Measurements from ENCODE around the gene CIB4. TPM values are rescaled to one million over a fixed set of nuclear protein-coding genes. Genes with fewer than 3 reads are reported as not detected.

CIB4 gene
- total RNA-seq, 4 donors from 2014 or later: not detected

GRCh38 chr2:26609205-26609631 is 31.9 kb downstream of the CIB4 start:
- DNase-seq (ENCODE audit: extremely low spot score): no peak
- Histone ChIP-seq H3K9me3 (no peaks in the 10 kb centered on the region), H3K27me3 (no peaks in the 10 kb centered on the region), H3K27ac (replicated peaks in 1 of 4) (no peak overlapping the region), H3K36me3 (no peaks in the 10 kb centered on the region), H3K4me3 (no peak overlapping the region), H3K4me1 (peaks cover 11 to 27% (median 20%) of the 10 kb centered on the region in 4 donors)
- TF ChIP-seq POLR2AphosphoS5 (IDR thresholded peaks at IDR 0.05): no peak
- no peak for TF ChIP-seq CTCF (IDR thresholded peaks at IDR 0.05)
- no peak for TF ChIP-seq EP300 (IDR thresholded peaks at IDR 0.05)
- TF ChIP-seq POLR2A (IDR thresholded peaks at IDR 0.05; ENCODE audit: low read depth): no peak
- 72% methylated on average over 7 of the region's 7 CpGs for WGBS
- intact Hi-C loops (cut with DNase I): loop anchor here (10.0 kb wide), 1 partner anchor 76 kb away; no protein-coding TSS in a partner anchor

GRCh38 chr2:26608557-26608956 is 32.6 kb downstream of the CIB4 start:
- DNase-seq (ENCODE audit: extremely low spot score): peak; percentile 90
- WGBS: 86% methylated on average over 8 of the region's 8 CpGs
- peaks cover 5 to 20% (median 13%) of the 10 kb centered on the region in 4 donors for H3K4me1 ChIP-seq
- H3K36me3 ChIP-seq: no peaks in the 10 kb centered on the region
- intact Hi-C loops (cut with DNase I): loop anchor here (10.0 kb wide), 1 partner anchor 76 kb away; no protein-coding TSS in a partner anchor
- no peak overlapping the region for H3K4me3 ChIP-seq
- no peaks in the 10 kb centered on the region for H3K9me3 ChIP-seq
- no peak overlapping the region for H3K27ac ChIP-seq (replicated peaks in 1 of 4)
- no peak for TF ChIP-seq POLR2AphosphoS5 (IDR thresholded peaks at IDR 0.05)
- no peak for TF ChIP-seq POLR2A (IDR thresholded peaks at IDR 0.05; ENCODE audit: low read depth)
- TF ChIP-seq CTCF (IDR thresholded peaks at IDR 0.05): no peak
- TF ChIP-seq EP300 (IDR thresholded peaks at IDR 0.05): no peak
- no peaks in the 10 kb centered on the region for H3K27me3 ChIP-seq

GRCh38 chr2:26607698-26608097 is 33.5 kb downstream of the CIB4 start:
- H3K27ac ChIP-seq (replicated peaks in 1 of 4): no peak overlapping the region
- 94% methylated on average over 6 of the region's 8 CpGs for WGBS
- intact Hi-C loops (cut with DNase I): loop anchor here (10.0 kb wide), 1 partner anchor 77 kb away; no protein-coding TSS in a partner anchor

GRCh38 chr2:26606847-26607190 is 34.3 kb downstream of the CIB4 start:
- DNase-seq (ENCODE audit: extremely low spot score): no peak

More at GRCh38 chr2:26607698-26608097, 33.5 kb downstream of the CIB4 start:
- TF ChIP-seq EP300 (IDR thresholded peaks at IDR 0.05): no peak
- TF ChIP-seq POLR2A (IDR thresholded peaks at IDR 0.05; ENCODE audit: low read depth): no peak
- no peak for TF ChIP-seq CTCF (IDR thresholded peaks at IDR 0.05)
- TF ChIP-seq POLR2AphosphoS5 (IDR thresholded peaks at IDR 0.05): no peak
- H3K4me1 ChIP-seq: peaks cover 0 to 11% (median 5%) of the 10 kb centered on the region in 4 donors
- H3K27me3 ChIP-seq: no peaks in the 10 kb centered on the region
- no peaks in the 10 kb centered on the region for H3K36me3 ChIP-seq
- no peak overlapping the region for H3K4me3 ChIP-seq
- no peaks in the 10 kb centered on the region for H3K9me3 ChIP-seq
- no peak for DNase-seq (ENCODE audit: extremely low spot score)

More at GRCh38 chr2:26606847-26607190, 34.3 kb downstream of the CIB4 start:
- intact Hi-C loops (cut with DNase I): loop anchor here (10.0 kb wide), 1 partner anchor 78 kb away; no protein-coding TSS in a partner anchor
- TF ChIP-seq EP300 (IDR thresholded peaks at IDR 0.05) (no peak), POLR2AphosphoS5 (IDR thresholded peaks at IDR 0.05) (no peak), CTCF (IDR thresholded peaks at IDR 0.05) (no peak), POLR2A (IDR thresholded peaks at IDR 0.05; ENCODE audit: low read depth) (no peak)
- no peaks in the 10 kb centered on the region for H3K36me3 ChIP-seq
- no peak overlapping the region for H3K4me3 ChIP-seq
- peaks cover 0 to 5% (median 0%) of the 10 kb centered on the region in 4 donors for H3K4me1 ChIP-seq
- WGBS: 91% methylated on average over 5 of the region's 5 CpGs
- no peaks in the 10 kb centered on the region for H3K27me3 ChIP-seq
- H3K27ac ChIP-seq (replicated peaks in 1 of 4): no peak overlapping the region
- no peaks in the 10 kb centered on the region for H3K9me3 ChIP-seq
